GM10266 (cell line): ENCODE results near the gene PPP2R5C.
A peak's percentile ranks its signal among the peaks of the same experiment; 100 is the strongest.

Experiments
- DNase-seq: peaks from one replicate; pipeline ENCODE4 v3.0.0; 2012; ENCODE audit errors: extremely low spot score
- CTCF ChIP-seq: IDR thresholded peaks from 2 replicates; pipeline ENCODE4 v1.5.1; 2012; ENCODE audit warnings: mild to moderate bottlenecking, low read depth; ENCODE audit not compliant: control insufficient read depth, insufficient read depth; ENCODE audit errors: missing control alignments

The PPP2R5C gene

GRCh38 chr14:101809671-101810514, 48.4 kb downstream of the PPP2R5C start:
- DNase-seq = peak; percentile 82

GRCh38 chr14:101810897-101811621, 49.5 kb downstream of the PPP2R5C start:
- TF ChIP-seq CTCF = no peak
- no peak for DNase-seq

More at GRCh38 chr14:101809671-101810514, 48.4 kb downstream of the PPP2R5C start:
- no peak for TF ChIP-seq CTCF

- TF ChIP-seq CTCF = no peak
- DNase-seq = no peak
Observed at GRCh38 chr14:101812071-101812470, 50.6 kb downstream of the PPP2R5C start.

- no peak for TF ChIP-seq CTCF
- no peak for DNase-seq
Observed at GRCh38 chr14:101813171-101813759, 51.8 kb downstream of the PPP2R5C start.

- no peak for DNase-seq
- no peak for TF ChIP-seq CTCF
Observed at GRCh38 chr14:101813833-101814232, 52.3 kb downstream of the PPP2R5C start.

GRCh38 chr14:101814934-101815333, 53.4 kb downstream of the PPP2R5C start:
- TF ChIP-seq CTCF = no peak
- no peak for DNase-seq
